OCI-M2 (cell line): ENCODE data around the gene SFMBT2.

ENCODE experiments used
- DNase-seq: peaks from one replicate; lab custom pipeline; 2025; ENCODE audit not compliant: unreplicated experiment; lab: John Stamatoyannopoulos, UW

Gene SFMBT2

DNA sequence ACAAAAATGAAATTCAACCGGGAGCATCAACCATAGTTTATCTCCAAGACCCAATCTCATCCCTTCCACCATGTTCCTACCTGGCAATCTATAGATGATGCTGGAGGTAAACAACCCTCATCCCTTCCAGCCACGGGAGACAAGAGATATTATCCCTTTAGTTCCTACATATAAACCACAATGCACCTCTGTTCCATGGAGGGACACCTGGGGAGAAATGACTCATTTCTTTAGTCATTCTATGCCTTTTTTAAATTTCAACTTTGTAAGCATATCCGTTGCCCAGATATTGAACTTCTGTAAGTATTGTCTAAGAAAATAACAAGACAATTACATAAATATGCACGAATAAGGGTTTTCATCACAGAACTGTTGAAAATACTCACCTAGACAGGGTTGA is 15.5 kb upstream of the SFMBT2 start:
- no peak for DNase-seq

DNA sequence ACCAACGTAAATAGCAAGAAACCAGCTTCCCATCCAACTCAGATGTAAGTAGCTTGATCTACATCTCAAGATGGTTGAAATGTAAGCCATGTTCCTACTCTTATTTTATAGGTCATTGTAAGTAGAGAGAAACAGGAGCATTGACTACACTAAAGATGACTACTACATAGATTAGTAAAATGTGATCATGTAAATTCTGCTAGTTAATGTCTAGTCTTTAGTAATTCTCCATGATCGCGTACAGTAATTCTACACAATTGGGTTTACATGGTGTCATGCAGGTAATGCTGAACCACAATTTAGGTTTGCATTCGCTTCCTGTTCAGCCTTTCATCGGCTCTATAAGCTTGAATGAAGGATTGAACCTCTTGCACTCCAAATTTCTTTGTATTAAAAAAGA is 14.9 kb upstream of the SFMBT2 start:
- no peak for DNase-seq

DNA sequence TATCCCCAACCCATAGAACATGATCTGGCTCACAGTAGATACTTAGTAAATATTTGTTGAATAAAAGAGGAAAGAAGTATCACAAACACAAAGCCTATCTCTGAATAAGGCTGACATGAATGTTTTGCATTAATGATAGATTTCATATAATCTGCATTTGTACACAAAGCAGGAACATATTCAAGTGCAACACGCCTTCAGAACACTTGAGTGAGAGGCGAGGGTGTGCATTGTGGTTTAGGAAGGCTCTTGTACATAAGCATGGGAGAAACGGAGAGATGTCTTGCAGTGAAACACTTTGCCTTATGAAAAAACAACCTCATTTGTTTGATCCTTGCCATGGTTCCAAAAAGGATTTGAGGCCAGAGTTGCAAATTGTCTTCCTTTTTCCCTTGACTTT is 14.1 kb upstream of the SFMBT2 start:
- no peak for DNase-seq

DNA sequence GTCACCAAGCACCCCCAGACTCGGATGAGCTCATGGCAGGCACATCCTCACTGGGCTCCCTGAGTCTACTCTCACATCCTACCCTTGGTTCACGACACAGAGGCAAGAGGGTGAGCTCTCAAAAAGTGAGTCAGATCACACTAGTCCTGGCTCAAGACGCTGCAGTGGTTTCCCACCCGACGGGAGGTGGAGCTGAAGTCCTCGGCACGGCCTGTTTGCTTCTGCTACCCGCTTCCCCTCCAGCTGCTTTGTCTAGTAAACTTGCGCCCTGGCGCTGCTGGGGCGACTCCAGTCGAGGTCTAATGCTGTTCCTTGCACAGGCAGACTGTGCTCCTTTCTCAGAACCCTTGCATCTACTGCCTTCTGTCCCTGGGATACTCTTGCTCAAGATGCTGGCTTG is 13.5 kb upstream of the SFMBT2 start:
- no peak for DNase-seq

DNA sequence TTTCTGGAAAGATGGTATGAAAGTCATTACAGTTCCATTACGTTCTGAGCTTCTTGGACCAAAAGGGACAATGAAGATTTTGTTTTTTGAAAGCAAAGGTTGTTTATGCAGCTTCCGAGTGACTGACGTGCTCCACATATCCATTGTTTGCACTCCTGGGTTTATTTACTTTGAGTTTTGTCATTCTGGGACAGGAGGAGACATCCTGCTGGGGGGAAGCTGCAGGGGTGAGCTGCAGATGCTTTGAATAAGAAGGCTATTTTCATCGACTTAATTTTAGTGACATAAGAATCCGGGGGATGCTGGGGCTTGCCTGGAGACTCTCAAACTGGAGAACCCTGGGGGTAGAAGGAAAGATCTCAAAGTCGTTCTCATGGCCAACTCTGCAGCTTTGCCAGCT is 12.7 kb upstream of the SFMBT2 start:
- no peak for DNase-seq

DNA sequence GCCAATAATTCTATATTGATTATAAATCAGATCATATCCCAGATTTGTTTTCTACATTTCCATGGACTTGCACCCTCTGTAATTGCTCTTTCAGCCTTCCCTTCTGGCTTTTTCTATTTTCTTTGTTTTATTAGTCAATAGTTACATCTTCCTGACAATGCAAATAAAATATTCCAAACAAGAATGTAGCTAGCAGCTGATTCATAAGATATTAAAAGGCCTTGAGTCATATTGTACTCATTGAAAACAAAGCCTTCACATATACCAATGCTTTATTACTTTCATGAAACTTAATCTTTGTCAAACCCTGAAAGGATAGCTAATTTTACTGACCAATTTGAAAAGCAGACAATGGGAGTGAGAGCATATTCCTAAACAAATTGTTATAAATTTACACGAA is 10.7 kb upstream of the SFMBT2 start:
- no peak for DNase-seq

DNA sequence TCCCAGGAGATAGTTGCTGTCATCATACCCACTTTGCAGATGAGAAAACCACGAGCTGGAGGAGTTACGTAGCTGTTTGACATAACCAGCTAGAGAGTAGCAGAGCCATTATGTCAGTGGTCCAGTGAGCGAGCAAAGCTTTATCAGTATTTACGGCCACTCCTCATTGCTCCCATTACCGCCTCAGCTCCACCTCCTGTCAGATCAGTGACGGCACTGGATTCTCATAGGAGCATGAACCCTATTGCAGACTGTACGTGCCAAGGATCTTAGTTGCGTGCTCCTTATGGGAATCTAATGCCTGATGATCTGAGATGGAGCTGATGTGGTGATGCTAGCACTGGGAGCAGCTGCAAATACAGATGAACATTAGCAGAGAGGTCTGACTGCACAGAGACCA is 9.2 kb upstream of the SFMBT2 start:
- no peak for DNase-seq

DNA sequence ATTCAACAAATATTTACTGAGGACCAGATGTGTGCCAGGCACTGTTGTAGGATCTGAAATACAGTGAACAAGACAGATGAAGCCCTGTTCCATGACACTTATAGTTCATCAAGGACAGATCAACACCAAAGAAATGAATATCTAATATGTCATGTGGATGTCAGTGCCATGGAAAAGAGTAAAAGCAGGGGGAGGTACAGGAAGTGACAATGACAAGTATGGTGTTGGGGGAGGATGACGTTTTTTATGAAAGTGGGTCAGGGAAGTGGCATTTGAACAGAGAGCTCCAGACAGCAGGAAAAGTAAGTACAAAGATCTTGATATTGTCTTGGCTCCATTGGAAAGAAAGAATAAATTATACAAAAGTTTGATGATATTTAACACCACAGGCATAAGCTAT is 7.0 kb upstream of the SFMBT2 start:
- DNase-seq: no peak

DNA sequence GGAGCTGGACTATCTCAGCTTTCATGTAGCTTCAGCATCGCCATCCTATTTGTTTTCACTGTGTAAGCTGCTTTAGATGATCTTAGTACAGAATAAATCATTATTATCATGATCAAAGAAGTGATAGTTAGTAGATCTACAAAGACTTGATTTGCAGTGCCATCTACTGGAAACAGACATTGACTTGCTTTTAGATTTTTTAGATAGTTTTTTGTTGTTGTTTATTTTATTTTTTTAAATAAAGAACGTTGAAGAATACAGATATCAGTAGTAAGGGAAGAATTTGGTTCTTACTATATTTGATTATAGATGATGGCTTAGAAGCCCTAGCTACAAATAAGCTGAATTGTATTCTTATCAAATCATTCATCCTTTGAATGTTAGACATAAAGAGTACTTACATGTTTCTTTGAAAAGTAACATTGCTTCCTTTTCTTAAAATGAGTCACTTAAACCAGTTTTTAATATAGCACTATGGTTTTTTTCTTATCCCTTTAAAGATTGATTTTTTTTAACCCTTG is 6.3 kb upstream of the SFMBT2 start:
- no peak for DNase-seq

DNA sequence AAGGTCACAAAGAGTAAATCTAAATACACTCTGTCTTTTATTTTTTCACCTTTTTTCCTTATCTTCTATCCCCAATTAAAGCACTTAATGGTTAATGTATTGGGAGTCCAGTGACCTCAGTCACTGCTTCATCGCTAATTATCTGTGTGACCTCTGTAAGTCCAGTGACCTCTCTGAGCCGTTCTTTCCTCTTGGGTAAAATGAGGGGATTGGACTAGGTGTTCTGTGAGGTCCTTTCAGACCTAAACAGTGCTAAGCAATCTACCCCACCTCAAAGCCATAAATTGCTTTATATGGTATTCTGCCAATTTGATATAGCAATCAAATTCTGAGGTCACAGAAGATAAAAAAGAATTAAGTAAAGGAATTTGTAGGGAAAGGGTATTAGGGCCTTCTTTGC is 3.9 kb upstream of the SFMBT2 start:
- no peak for DNase-seq

DNA sequence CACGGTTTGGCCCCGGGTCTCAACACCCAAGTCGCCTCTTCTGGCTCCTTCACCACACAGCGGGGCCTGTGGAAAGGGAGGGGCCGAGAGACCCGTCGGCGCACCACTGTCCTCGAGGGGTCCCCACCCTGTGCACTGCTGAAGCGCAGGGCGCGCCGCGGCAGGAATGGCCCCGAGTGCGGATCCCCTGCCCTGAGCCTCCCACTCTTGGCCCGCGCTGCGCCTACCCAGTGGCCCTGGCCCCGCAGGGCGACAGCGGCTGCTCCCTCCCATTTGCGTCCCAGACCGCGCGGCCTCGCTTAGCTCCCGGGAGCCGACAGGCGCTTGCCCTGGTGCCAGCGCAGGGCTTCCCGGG is 2.1 kb upstream of the SFMBT2 start:
- DNase-seq: no peak

DNA sequence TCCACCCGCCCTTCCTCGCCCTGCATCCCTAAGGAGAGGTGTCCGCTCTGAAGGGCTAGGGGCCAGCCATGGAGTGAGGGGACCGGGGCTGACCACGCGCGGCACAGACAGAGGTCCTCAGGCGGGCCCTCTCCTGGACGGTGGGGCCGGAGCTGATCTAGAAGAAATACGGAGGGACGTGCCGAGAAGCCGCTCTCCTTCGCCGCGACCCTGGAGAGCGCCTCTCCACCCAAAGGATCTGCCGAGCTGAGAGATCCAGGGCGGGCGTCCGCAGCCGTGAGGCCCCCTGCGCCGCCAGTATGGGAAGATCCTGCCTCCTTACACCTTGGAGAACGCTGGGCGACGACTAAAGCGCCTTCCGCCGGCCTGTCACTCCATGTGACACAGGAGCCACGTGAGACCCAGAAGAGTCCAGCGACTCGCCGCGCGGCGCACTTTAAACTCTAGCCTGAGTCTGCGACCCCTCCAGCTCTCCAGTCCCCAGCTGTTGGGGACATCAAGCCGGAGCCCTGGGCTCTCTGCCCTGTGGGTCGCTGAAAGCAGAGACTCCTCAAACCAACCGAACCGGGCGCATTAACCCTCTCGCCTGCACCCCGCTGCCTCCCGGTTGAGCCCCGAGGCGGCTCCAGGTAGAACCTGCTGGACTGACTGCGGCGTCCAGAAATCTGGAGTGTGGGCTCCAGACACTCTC is 1.5 kb upstream of the SFMBT2 start:
- DNase-seq: no peak

DNA sequence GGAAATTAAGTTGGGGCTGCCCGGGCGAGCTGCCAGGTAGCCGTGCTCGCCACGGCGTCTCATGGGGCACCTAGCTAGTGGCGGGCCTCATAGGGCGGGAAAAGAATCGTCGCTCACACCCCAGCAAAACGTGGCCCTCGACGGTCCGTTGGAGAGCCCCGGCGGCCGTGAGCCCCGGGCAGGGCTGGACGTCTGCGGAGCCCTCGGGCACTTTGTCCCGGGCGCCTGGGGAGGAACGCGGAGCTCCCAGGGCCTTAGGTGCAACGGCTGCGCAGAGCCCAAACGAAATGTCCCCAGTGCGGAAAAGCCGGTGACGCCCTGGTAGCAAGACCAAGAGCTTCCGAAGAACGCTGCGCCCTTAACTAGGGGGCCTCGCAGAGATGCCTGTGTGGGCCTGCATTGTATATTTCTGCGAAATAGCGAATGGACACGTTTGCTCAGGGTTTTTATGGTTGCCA is 866 bp upstream of the SFMBT2 start:
- DNase-seq: no peak

DNA sequence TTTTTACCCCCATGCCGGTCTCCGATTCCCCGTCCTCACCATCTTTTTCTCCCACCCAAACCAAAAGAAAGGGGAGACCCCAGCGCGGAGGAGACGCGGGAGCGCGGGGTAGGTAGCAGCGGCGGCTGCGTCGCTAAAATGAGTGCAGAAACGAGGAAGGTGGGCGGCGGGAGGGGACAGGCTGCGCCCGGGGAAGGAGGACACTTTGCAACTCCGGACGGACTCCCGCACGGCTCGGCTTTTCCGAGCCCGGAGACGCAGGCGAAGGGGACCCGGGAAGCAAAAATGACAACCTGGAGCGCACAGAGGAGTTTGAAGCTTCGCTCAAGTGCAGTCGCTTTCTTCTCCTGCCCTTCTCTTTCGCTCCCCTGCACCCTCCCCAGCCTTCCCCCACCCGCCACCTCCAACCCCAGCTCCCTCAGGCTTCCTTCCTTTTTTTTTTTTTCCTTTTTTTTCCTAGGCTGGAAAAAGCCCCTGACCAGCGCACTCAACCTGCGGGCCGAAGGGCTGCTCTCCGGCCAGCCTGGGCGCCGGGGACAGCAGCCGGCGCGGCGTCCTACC is 453 bp downstream of the SFMBT2 start:
- DNase-seq: no peak

DNA sequence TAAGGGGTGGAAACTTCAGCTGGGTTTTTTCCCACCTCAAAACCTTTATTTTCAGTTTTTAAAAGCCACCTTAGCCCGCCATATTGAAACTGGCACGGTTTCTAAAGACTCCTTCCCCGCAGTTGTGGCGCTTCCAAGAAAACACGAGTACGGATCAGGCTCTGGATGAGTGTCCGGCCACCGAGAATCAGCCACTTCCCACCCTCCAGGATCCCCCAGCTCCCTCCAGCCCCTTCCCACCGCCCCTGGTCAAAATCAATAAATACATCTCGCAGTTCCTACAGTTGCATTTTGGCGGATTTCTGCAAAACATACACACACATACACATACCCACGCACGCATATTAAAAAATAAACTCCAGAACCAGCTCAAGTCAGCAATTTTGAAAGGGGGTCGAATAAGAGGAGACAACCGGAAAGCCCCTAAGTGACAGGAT is 1.1 kb downstream of the SFMBT2 start:
- no peak for DNase-seq

DNA sequence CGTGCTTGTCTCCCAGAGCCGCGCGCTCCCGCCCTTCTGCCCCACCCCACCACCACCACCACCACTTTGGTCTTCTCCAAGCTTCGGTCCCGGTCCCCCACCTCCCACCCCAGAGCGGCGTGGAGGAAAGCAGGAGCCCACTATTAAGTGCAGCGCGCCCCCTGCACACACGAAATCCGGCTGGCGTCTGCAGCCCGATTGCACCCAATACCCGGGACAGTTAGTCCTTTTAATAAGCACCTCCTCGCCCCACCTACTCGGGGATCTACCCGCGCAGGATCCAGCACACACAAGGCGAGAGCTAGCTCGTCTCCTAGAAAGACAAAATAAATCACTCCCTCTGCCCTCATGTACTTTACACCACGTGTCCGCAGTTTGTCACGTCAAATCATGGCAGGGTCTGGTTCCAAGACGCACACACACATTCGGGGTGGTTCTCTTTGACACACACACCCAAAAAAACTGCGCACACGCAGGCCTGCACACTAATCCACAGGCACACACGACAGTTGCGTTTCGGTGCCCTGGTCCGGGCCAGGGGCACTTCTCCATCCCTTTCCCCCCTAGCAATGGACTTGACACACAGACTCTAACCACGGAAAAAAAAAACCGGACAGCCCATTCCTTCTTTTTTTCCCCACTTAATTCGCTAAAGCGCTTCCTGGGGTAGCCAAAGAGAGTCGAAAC is 1.6 kb downstream of the SFMBT2 start:
- DNase-seq: no peak

DNA sequence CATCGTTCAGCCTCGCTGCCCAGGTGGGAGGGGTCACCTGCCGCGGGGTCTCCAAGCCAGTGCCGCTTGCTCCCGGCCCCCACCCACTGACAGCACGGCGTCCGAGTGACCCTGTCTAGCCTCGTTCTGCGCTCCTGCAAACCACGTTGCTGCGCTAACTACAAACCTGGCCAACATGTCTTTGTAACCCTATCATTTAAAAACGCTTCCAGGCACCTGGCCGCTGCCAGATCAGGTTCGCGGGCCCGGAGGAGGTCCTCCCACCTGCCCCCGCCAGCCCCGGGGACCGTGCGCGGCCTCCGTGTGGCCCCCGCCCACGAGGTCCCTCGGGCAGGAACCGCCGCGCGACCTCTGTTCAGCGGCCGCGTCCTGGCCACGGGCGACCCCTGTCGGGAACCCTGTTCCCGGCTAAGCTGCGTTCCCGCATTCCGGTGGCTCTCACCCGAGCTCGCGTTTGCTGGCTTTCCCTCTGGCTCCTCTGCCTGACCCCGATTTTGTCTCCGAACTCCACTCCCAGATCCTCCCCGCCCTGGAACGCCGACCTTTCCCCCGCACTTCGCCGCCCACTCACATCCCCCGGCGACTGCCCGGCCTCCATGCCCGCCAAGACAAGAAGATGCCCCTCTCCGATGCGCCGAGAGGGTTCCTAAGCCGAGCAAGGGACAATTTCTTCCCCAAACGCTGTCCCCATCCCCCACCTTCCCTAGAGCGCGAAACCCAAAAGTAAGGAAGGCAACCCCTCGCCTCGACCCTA is 2.4 kb downstream of the SFMBT2 start:
- no peak for DNase-seq

DNA sequence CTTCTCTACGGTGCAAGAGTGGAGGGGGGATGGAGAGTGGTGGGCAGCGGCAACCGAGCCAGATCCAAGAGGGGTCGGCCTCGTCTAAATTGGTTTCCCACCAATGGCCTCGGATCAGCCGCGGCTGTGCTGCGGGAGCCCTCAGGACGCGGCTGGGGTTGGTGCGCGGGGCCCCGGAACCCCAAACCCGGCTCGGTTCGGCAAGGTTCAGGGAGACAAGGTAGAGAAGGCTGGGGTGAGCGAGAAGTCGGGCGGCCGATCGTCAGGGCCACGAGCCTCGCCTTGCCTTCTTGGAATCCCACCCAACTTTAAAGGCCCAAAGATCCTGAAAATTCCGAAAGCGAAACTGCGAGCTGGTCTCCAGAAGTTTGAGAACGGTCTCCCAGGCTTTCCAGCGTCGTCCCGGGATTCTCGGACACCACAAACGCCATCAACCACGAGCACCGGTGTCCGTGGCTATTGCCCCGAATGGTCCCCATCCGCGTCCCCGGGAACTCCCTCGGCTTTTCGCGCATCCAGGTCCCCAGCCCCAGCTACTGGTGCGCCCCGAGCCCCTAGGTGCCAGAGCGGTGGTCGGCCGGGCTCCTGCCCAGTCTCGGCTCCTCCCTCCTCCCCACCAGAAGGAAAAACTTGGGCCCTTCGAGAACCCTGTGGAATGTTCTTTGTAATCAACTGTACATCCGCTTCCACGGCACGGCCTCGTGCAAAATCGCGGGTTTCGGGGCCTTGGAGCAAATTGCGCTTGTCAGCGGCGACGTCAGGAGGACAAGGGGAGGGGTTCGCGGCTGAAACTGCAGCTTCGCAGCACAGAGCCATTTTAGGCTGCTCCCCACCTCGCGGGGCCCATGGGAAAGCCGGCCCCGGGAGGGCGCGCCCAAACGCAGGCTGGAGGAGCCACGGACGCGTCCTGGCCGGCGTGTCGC is 3.2 kb downstream of the SFMBT2 start:
- no peak for DNase-seq

DNA sequence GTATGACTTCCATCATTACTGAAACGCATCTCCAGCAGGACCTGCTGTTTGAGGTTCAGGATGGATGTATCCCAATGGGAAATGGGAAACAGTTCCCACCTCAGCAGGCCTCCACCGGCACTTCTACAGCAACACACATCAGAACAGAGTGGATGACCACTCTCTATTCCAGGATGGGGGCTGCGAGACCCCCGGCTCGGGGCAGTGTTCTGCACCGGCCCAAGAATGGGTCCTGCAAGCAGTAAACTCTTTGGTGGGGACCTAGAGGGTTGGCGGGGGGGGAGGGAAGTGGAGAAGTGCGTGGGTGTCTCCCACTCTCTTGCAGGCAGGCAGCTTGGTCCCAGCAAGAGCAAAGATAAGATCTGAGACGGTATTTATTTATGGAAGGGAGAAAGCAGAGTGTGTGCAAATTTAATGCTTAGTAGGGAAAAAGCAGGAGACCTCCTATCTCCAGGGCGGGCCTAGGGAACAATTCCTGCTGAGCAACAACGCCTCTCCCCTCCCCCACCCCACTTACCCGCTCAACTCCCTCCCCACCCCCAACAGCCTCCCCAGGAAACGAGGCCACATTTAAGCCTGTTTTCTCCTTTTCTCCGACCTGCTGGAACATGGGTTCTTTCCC is 4.0 kb downstream of the SFMBT2 start:
- DNase-seq: no peak

DNA sequence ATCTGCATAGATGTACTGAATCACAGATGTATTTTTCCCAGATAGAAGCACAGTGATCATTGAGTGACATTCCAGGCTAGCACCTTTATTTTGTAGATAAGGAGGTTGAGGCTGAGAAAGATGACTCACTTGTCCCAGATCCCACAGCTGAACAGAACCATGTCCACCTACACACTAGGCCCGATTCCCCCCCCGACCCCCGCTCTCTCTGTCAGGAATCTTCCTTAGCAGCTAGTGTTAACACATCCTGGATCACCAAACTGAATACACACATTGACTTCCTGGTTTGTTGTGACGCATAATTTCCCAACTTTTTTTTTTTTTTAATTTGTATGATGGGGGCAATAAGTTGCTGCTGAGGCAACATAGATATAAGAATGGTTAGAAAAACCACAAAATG is 5.2 kb downstream of the SFMBT2 start:
- no peak for DNase-seq
